ENCODE measurements around the gene ADAMTS3. TPM values are rescaled to one million over a fixed set of nuclear protein-coding genes. Genes with fewer than 3 reads are reported as not detected.

Gene ADAMTS3
- polyA plus RNA-seq, 1 donor from 2014 or later, result 0.20 TPM

DNA sequence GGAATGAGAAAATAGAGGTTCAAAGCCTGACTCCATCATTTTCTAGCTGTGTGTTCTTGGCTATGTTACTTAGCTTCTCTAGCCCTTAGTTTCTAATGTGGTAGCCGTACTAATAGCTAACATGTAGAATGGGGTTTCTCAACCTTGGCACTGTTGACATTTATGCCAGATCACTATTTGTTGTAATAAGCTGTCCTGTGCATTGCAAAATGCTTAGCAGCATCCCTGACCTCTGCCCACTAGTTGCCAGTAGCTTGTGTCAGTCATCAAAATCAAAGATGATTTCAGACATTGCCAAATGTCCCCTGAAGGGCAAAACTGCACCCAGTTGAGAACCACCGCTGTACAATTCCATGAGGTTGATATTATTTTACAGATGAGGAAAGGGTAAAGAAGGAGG lies 18.3 kb upstream of the ADAMTS3 start:
- Histone ChIP-seq H2AFZ (ENCODE audit: low read depth, low read length) (no peak overlapping the region), H3K27me3 (ENCODE audit: insufficient read depth, low read depth, low read length) (peaks cover 13% of the 10 kb centered on the region), H3K9me2 (ENCODE audit: insufficient read depth, low read length) (no peaks in the 10 kb centered on the region), H3K36me3 (ENCODE audit: insufficient read depth, low read length) (no peaks in the 10 kb centered on the region), H3K27ac (ENCODE audit: low read length) (no peak overlapping the region), H3K9ac (ENCODE audit: low read length) (no peak overlapping the region), H3K79me2 (replicated peaks; ENCODE audit: insufficient read depth, low read length) (no peaks in the 10 kb centered on the region), H3F3A (ENCODE audit: insufficient read depth, low read length, poor library complexity, severe bottlenecking) (no peaks in the 10 kb centered on the region), H3K4me3 (ENCODE audit: low read length) (no peak overlapping the region), H4K20me1 (ENCODE audit: insufficient read depth) (no peaks in the 10 kb centered on the region), H3K9me3 (ENCODE audit: low read length) (no peaks in the 10 kb centered on the region), H3K4me2 (ENCODE audit: low read length) (no peak overlapping the region)
- TF ChIP-seq TAF1 (IDR thresholded peaks at IDR 0.05; ENCODE audit: low read depth), result no peak
- TF ChIP-seq RAD21 (conservative IDR thresholded peaks at IDR 0.05), result no peak
- no peak for TF ChIP-seq EP300 (conservative IDR thresholded peaks at IDR 0.05; ENCODE audit: poor library complexity, severe bottlenecking)
- no peak for TF ChIP-seq MXI1 (conservative IDR thresholded peaks at IDR 0.05; ENCODE audit: poor library complexity, severe bottlenecking)
- no peak for TF ChIP-seq SMC3 (conservative IDR thresholded peaks at IDR 0.05; ENCODE audit: poor library complexity)
- no peak for TF ChIP-seq POLR2AphosphoS5 (IDR thresholded peaks at IDR 0.05)
- TF ChIP-seq CTCF (IDR thresholded peaks at IDR 0.05; ENCODE audit: poor library complexity, severe bottlenecking), result no peak
- TF ChIP-seq REST (IDR thresholded peaks at IDR 0.05; ENCODE audit: borderline replicate concordance), result no peak
- TF ChIP-seq EZH2 (IDR thresholded peaks at IDR 0.05; ENCODE audit: borderline replicate concordance, insufficient read depth, low read length, poor library complexity, severe bottlenecking), result no peak

- H4K20me1 ChIP-seq (ENCODE audit: insufficient read depth), result no peaks in the 10 kb centered on the region
- no peak overlapping the region for H3K27ac ChIP-seq (ENCODE audit: low read length)
- no peaks in the 10 kb centered on the region for H3K9me2 ChIP-seq (ENCODE audit: insufficient read depth, low read length)
- no peaks in the 10 kb centered on the region for H3F3A ChIP-seq (ENCODE audit: insufficient read depth, low read length, poor library complexity, severe bottlenecking)
- H3K27me3 ChIP-seq (ENCODE audit: insufficient read depth, low read depth, low read length), result no peaks in the 10 kb centered on the region
- no peak overlapping the region for H3K4me2 ChIP-seq (ENCODE audit: low read length)
- H3K4me3 ChIP-seq (ENCODE audit: low read length), result no peak overlapping the region
- no peaks in the 10 kb centered on the region for H3K9me3 ChIP-seq (ENCODE audit: low read length)
- H2AFZ ChIP-seq (ENCODE audit: low read depth, low read length), result no peak overlapping the region
- no peak for TF ChIP-seq EP300 (conservative IDR thresholded peaks at IDR 0.05; ENCODE audit: poor library complexity, severe bottlenecking)
- TF ChIP-seq POLR2AphosphoS5 (IDR thresholded peaks at IDR 0.05), result no peak
- no peak for TF ChIP-seq REST (IDR thresholded peaks at IDR 0.05; ENCODE audit: borderline replicate concordance)
- no peak for TF ChIP-seq CTCF (IDR thresholded peaks at IDR 0.05; ENCODE audit: poor library complexity, severe bottlenecking)
- no peak for TF ChIP-seq MXI1 (conservative IDR thresholded peaks at IDR 0.05; ENCODE audit: poor library complexity, severe bottlenecking)
- no peak for TF ChIP-seq TAF1 (IDR thresholded peaks at IDR 0.05; ENCODE audit: low read depth)
- TF ChIP-seq SMC3 (conservative IDR thresholded peaks at IDR 0.05; ENCODE audit: poor library complexity), result no peak
- TF ChIP-seq RAD21 (conservative IDR thresholded peaks at IDR 0.05), result no peak
- no peak for TF ChIP-seq EZH2 (IDR thresholded peaks at IDR 0.05; ENCODE audit: borderline replicate concordance, insufficient read depth, low read length, poor library complexity, severe bottlenecking)
- no peak overlapping the region for H3K9ac ChIP-seq (ENCODE audit: low read length)
- no peaks in the 10 kb centered on the region for H3K36me3 ChIP-seq (ENCODE audit: insufficient read depth, low read length)
- no peaks in the 10 kb centered on the region for H3K79me2 ChIP-seq (replicated peaks; ENCODE audit: insufficient read depth, low read length)
These were observed 13.8 kb upstream of the ADAMTS3 start for GRCh38 chr4:72582853-72583252.
